ENCODE data around the gene TBXA2R.

- TF ChIP-seq RNF2 (IDR thresholded peaks at IDR 0.05; ENCODE audit: borderline replicate concordance, low read depth, low read length, missing control alignments, poor library complexity, severe bottlenecking) = no peak
- TF ChIP-seq YY1 (IDR thresholded peaks at IDR 0.05; ENCODE audit: low read depth, low read length) = no peak
- TF ChIP-seq SRF (IDR thresholded peaks at IDR 0.05; ENCODE audit: low read depth, low read length) = no peak
- TF ChIP-seq, protein P1, sequence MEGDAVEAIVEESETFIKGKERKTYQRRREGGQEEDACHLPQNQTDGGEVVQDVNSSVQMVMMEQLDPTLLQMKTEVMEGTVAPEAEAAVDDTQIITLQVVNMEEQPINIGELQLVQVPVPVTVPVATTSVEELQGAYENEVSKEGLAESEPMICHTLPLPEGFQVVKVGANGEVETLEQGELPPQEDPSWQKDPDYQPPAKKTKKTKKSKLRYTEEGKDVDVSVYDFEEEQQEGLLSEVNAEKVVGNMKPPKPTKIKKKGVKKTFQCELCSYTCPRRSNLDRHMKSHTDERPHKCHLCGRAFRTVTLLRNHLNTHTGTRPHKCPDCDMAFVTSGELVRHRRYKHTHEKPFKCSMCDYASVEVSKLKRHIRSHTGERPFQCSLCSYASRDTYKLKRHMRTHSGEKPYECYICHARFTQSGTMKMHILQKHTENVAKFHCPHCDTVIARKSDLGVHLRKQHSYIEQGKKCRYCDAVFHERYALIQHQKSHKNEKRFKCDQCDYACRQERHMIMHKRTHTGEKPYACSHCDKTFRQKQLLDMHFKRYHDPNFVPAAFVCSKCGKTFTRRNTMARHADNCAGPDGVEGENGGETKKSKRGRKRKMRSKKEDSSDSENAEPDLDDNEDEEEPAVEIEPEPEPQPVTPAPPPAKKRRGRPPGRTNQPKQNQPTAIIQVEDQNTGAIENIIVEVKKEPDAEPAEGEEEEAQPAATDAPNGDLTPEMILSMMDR (IDR thresholded peaks at IDR 0.05; ENCODE audit: control extremely low read depth in 1 of 3, insufficient read depth in 1 of 3, low read depth in 1 of 3, low read length in 3 of 3) = peak; percentile 64 to 93 (median 66)
- TF ChIP-seq ZNF274 (IDR thresholded peaks at IDR 0.05; ENCODE audit: borderline replicate concordance, extremely low read depth, low read length) = no peak
- no peak for TF ChIP-seq TCF12 (IDR thresholded peaks at IDR 0.05; ENCODE audit: low read depth, low read length)
- TF ChIP-seq KDM1A (IDR thresholded peaks at IDR 0.05; ENCODE audit: borderline replicate concordance, low read length) = no peak
- TF ChIP-seq CBX5 (IDR thresholded peaks at IDR 0.05; ENCODE audit: low read depth, low read length) = no peak
These were observed 20.5 kb downstream of the TBXA2R start for GRCh38 chr19:3586127-3586626.
